ENCODE measurements around the gene TBX3.

- TF ChIP-seq CTCF (IDR thresholded peaks at IDR 0.05; ENCODE audit: borderline replicate concordance, extremely low read depth, low read length, poor library complexity, severe bottlenecking) (peak; percentile 44), EZH2 (IDR thresholded peaks at IDR 0.05; ENCODE audit: borderline replicate concordance, low read depth, low read length, severe bottlenecking) (no peak)
Observed at GRCh38 chr12:114684098-114684869, at the start of gene TBX3.
